CD4-positive, alpha-beta T cell treated with Interleukin-2 at 100 ng/mL for 4 hours (primary cell): ENCODE data around the gene ENTPD2.
"Not testable (repeated sequence)": the region's sequence is repeated elsewhere in the genome, so short reads cannot be mapped to it uniquely, and the experiment has no call there.

ENCODE experiments used
- DNase-seq: peaks from one replicate; pipeline ENCODE4 v3.0.0-alpha.2; 2020; ENCODE audit warnings: low spot score

ENTPD2 gene

DNA sequence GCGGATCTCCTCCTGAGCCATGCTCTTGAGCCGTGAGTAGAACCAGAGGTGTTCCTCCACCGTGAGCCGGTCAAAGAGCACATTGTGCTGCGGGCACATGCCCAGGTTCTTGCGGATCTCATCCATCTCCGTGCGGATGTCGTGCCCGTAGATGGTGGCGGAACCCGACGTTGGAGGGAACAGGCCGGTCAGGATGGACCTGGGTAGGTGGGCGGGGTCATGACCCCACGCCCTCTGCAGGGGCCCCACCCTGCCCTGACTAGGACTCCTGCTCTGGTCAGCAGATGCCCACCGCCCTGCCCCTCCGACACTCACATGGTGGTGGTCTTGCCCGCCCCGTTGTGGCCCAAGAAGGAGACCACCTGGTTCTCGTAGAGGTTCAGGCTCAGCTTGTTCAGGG is 37.9 kb downstream of the ENTPD2 start:
- DNase-seq = no peak

DNA sequence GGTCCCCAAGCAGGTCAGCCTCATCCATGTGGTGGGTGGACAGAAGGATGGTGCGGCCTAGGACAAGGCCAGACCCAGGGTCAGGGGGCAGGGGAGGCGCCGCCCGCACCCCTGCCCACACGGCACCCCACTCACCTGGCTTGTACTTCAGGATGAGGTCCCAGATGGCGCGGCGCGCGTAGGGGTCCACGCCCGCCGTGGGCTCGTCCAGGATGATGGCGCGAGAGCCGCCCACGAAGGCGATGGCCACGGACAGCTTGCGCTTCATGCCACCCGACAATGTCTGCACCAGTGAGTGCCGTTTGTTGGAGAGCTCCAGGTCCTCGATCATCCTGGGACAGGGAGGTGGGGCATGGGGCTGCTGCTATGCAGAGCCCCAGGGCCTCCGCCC is 38.3 kb downstream of the ENTPD2 start:
- DNase-seq = no peak

DNA sequence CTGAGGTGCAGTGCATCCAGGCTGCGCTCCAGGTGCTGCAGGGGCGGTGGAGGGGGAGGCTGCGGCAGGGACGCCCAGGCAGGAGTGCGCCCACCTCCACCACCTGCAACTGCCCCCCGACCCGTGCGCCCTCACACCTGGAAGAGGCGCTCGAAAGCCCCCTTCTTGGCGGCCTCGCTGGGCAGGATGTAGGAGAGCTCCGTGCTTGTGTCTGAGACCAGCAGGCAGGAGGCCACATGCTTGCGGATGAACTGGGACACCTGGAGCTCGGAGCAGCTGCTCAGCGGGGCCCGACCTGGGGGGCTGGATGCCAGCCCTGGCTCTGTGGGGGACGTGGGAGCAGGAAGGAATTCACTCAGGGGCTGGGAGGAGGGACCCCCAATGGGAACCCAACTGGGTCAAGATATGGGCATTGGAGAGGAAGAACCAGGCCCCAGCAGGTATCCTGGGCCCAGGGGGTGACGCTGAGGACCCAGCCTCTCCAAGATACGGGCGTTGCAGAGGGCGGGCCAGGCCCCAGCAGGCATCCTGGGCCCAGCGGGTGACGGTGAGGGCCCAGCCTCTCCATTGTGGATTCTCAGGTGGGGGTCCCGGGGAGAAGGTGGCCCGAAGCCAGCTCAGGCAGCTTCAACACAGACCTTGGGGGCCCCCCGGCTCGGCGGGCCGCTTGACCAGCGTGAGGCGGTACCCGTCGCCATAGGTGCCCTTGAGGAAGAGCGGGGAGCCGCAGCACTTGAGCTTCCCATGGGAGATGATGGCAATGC is 38.9 kb downstream of the ENTPD2 start:
- no peak for DNase-seq

DNA sequence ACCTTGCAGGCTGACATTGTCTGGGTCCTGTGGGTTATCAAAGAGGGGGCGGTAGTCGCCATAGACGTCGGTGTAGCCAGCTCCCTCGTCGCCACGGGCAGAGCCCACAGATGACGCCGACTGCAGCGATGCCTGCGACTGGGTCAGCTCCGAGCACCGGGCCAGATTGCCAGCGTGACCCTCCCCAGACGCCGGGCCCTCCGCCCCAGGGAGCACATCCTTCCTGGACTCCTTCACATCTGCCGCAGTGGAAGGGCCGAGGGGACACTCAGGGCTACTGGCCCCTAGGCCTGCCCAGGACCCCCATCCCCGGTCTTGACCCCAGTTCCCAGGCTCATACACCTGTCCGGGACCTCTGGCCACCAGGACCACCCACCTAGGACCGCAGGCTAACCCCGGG is 39.7 kb downstream of the ENTPD2 start:
- DNase-seq = no peak

DNA sequence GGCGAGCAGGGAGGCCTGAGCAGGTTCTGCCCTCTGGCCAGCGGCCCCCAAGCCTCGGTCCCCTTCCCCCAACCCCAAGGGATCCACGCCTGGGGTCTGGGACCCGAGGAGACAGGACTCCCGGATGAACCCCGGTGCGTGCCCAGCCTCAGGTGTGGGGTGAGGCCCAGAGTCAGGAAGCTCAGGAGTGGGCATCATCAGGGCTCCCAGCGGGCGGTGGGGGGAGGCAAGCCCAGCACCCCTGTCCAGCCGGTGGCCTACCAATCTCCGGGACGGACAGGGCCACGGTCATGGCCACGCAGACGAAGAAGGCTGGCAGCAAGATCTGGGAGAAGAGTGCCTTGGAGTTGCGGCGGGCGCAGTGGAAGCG is 40.3 kb downstream of the ENTPD2 start:
- no peak for DNase-seq

DNA sequence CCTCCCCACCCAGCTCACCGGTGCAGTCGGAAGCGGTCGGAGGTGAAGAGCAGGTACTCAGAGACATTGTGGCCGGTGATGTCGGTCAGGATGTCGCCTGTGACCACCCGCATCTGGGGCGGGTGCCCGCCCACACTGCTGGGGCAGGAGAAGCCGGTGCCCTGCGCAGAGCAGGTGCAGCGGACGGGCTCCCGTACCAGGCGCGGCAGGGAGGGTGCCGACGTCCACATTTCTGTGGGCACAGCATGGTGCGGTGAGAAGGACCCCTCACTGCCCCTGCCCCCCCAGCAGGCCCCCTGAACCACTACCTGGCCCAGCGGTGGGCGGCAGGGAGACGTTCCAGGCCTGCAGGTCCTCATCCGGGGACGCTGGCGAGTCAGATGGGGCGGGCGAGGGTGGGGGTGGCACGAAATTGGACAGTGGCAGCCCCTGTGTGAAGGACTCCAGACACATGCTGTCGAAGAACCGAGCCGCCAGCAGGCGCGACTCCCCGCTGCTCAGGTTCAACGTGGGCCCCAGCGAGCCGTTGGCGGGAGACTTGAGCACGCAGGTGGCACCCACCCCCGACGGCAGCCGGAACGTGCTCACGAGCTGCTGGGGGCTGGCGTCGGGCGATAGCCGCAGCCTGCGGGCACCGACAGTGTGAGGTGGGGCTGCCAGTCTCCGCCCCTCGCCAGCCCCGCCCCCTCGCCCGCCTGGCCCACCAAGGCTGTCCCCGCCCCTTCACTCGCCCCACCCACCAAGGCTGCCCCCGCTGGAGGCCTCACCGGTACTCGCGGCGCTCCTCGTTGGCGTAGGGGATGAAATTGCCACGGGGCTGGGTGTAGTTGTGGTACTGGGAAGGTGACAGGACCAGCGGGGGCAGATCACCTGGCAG is 40.9 kb downstream of the ENTPD2 start:
- no peak for DNase-seq

GRCh38 chr9:137011907-137012675 is 41.8 kb downstream of the ENTPD2 start:
- DNase-seq = no peak

DNA sequence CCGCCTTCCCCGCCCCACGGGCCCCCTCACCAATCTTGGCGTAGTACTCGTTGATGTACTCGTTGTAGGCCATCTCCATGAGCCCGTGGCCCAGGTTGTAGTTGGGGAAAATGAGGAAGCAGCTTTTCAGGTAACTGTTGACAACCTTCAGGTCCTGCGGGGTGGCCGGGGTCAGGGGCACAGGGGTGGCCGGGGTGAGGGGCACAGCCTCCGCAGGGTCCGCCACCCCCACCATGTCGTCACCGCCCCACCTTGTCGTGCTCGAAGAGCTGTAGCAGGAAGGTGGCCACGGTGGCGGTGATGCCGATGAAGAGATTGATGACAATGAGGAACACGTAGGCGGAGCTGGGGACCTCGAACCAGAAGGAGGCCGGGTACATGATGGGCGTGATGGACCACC is 42.7 kb downstream of the ENTPD2 start:
- DNase-seq = no peak

- DNase-seq = no peak
These were observed 43.7 kb downstream of the ENTPD2 start for GRCh38 chr9:137009938-137010732.

DNA sequence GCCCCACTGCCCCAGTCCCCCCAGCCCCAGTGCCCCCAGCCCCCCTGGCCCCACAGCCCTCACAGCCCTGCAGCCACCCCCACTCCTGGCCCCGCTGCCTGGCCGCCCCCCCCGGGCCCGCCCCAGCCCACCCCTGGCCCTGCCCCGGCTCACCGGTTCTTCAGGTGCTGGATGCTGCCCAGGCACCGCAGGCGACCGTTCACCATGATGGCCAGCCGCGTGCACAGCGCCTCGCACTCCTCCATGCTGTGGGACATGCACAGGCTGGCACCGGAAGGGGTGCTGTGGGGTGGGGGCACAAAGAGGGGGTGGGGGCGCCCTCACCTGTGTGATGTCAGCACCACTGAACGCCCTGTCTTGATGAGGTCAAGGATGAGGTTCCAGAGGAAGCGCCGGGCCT is 44.6 kb downstream of the ENTPD2 start:
- no peak for DNase-seq

- no peak for DNase-seq
These were observed 45.5 kb downstream of the ENTPD2 start for GRCh38 chr9:137008312-137008711.

DNA sequence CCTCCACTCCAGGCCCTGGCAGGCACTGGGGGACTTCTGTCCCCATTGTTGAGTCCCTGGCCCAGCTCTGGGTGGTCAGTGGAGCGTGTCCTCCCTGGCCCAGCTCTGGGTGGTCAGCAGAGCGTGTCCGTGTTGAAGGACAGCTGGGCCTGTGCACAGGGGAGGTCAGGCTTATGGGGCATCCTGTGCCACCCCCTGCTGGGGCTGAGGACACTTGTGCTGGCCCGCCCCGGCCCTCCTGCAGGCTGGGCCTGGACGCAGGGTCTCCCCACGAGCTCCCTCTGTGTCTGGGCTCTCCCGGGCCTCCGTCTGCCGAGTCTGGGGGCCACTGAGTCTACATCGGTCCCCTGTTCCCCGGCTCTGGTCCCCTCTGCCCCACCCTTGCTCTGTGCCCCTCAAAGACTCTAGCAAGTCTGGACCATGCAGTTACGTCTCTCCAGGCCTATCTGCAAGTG is 46.0 kb downstream of the ENTPD2 start:
- no peak for DNase-seq

DNA sequence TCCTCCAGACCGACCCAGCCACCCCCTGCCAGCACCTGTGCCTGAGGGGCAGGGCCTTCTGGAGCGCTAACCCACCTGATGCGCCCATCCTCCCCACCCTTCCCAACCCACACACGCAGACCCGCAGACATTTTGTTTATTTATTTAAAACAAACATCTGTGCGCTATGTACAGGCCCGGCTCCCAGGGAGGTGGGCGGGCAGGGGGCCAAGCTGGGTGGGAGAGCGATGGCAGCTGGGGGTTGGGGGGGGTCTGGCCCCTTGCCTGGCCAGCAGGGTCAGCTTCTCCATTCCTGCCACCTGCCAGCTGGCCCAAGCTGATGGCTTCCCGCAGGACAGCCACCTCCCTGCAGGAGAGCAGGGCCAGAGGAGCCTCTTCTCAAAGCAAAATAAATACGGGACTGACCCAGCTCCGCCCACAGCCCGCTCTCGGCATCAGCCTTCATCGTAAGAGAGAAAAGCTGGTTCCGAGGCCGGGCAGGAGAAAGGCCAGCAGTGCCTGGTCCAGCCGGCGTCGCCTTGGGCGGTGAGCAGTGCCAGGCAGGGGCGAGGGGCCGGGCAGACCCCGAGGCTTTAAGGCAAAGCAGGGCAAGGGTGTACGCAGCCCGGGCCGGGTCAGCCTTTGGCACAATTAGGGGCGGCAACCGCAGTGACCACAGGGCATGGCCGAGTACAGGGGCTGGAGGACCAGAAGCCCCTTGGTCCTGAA is 46.6 kb downstream of the ENTPD2 start:
- DNase-seq = no peak

- no peak for DNase-seq
These were observed 47.5 kb downstream of the ENTPD2 start for GRCh38 chr9:137006116-137007003.

DNA sequence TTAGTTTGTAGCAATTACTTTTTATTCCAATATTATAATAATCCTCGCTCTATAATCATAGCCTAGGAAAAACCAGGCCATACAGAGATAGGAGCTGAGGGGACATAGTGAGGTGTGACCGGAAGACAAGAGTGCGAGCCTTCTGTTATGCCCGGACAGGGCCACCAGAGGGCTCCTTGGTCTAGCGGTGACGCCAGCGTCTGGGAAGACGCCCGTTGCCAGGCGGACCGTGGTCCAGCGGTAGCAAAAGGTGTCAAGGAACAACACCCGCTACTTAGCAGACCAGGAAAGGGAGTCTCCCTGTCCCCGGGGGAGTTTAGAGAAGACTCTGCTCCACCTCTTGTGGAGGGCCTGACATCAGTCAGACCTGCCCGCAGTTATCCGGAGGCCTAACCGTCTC is 49.6 kb downstream of the ENTPD2 start:
- DNase-seq = not testable (repeated sequence)

DNA sequence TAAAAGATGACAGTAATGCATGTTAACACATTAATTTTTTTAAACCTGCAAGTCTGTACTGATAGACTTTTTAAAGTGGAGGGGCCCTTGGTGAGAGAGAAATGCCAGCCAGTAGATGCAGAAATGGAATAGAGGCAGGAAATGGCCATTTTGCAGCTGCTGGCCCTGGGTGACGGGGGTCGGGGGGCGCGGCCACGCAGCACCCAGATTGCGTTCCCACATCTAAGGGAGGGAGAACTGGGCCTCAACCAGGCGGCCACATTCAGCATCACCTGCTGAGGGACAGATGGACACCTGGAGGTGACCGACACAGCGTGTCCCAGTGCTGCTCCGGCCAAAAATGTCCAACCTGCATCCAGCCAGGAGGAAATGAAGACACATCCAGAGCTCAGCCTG is 51.2 kb downstream of the ENTPD2 start:
- DNase-seq = no peak

DNA sequence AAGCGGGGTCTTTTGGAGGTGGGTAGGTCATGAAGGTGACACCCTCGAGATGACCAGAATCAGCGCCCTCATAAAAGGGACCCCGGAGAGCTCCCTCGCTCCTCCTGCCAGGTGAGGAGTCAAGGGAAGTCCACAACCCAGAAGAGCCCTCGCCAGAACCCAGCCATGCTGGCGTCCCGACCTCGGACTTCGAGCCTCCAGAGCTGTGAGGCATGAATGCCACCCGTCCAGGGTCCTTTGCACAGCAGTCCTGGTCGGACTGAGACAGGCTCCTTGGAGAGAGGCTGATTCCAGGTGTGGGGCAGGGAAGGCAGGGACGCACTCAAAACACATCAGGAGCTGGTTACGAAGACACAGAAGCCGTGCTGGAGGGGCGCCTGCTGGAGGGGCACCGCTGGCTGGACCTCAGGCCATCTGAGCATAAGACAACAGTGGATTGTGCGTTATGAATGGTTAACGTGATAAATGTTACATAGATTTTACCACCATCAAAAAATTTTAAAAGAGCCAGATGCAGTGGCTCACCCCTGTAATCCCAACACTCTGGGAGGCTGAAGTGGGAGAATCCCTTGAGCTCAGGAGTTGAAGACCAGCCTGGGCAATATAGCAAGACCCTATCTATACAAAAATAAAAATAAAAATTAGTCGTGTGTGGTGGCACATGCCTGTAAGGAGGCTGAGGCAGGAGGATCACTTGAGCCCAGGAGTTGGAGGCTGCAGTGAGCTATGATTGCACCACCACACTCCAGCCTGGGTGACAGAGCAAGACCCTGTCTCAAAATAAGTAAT is 51.8 kb downstream of the ENTPD2 start:
- no peak for DNase-seq

- peak; percentile 40 for DNase-seq
These were observed 53.5 kb downstream of the ENTPD2 start for GRCh38 chr9:137000177-137000930.
